Neural cell (in vitro differentiated cells): Measurements from ENCODE around the gene ATF6. TPM values are rescaled to one million over a fixed set of nuclear protein-coding genes. Genes with fewer than 3 reads are reported as not detected.

Source experiments
- H2AFZ ChIP-seq: fragments of 200-600, 300-800 bp; sonication (generic), shearing (Covaris generic); 2 replicates; pipeline ENCODE4 v1.6.0; 2014; ENCODE audit warnings: low read depth, mild to moderate bottlenecking, antibody characterized with exemption, low read length, moderate library complexity
- H3F3A ChIP-seq: fragments of 200-600 bp; shearing (Covaris generic); 2 replicates; pipeline ENCODE4 v1.6.1; 2016; ENCODE audit warnings: mild to moderate bottlenecking, moderate library complexity, mixed read lengths, antibody characterized with exemption, low read length; ENCODE audit not compliant: insufficient read depth, poor library complexity, severe bottlenecking
- H3K27ac ChIP-seq: fragments of 200-600, 300-800 bp; sonication (generic), shearing (Covaris generic); 2 replicates; pipeline ENCODE4 v1.5.1; 2014; ENCODE audit warnings: mild to moderate bottlenecking, low read length, moderate library complexity
- H3K27me3 ChIP-seq: fragments of 300-800, 200-600 bp; sonication (generic), shearing (Covaris generic); 2 replicates; pipeline ENCODE4 v1.6.0; 2014; ENCODE audit warnings: mild to moderate bottlenecking, low read depth, low read length, moderate library complexity; ENCODE audit not compliant: insufficient read depth
- H3K36me3 ChIP-seq: fragments of 300-800, 200-600 bp; sonication (generic), shearing (Covaris generic); 2 replicates; pipeline ENCODE4 v1.5.1; 2014; ENCODE audit warnings: mild to moderate bottlenecking, antibody characterized with exemption, low read length, moderate library complexity; ENCODE audit not compliant: insufficient read depth
- H3K4me2 ChIP-seq: fragments of 300-800, 200-600 bp; sonication (generic), shearing (Covaris generic); 2 replicates; pipeline ENCODE4 v1.6.0; 2014; ENCODE audit warnings: mild to moderate bottlenecking, low read length
- H3K4me3 ChIP-seq: fragments of 300-800, 200-600 bp; sonication (generic), shearing (Covaris generic); 2 replicates; pipeline ENCODE4 v1.5.1; 2014; ENCODE audit warnings: mild to moderate bottlenecking, low read length, moderate library complexity
- H3K79me2 ChIP-seq: fragments of 200-600 bp; shearing (Covaris generic); replicated peaks from 2 replicates; pipeline ENCODE4 v1.6.0; 2014; ENCODE audit warnings: mild to moderate bottlenecking, low read length, moderate library complexity; ENCODE audit not compliant: insufficient read depth
- H3K9ac ChIP-seq: fragments of 300-800, 200-600 bp; sonication (generic), shearing (Covaris generic); 2 replicates; pipeline ENCODE4 v1.6.1; 2016; ENCODE audit warnings: mild to moderate bottlenecking, low read length, mixed read lengths
- H3K9me2 ChIP-seq: fragments of 200-600 bp; shearing (Covaris generic); 2 replicates; pipeline ENCODE4 v1.6.1; 2016; ENCODE audit warnings: mild to moderate bottlenecking, low read length, mixed read lengths; ENCODE audit not compliant: insufficient read depth
- H3K9me3 ChIP-seq: fragments of 200-600, 300-800 bp; sonication (generic), shearing (Covaris generic); 2 replicates; pipeline ENCODE4 v1.6.1; 2016; ENCODE audit warnings: mild to moderate bottlenecking, mixed run types, low read length, moderate library complexity, mixed read lengths
- H4K20me1 ChIP-seq: fragments of 200-600 bp; shearing (Covaris generic); 2 replicates; pipeline ENCODE4 v1.6.1; 2016; ENCODE audit warnings: mild to moderate bottlenecking, mixed run types; ENCODE audit not compliant: insufficient read depth
- EP300 ChIP-seq: fragments of 450-650 bp; conservative IDR thresholded peaks from 2 replicates; pipeline ENCODE4 v1.6.1; 2014; ENCODE audit warnings: antibody characterized with exemption, mild to moderate bottlenecking, moderate library complexity; ENCODE audit not compliant: poor library complexity, severe bottlenecking
- EZH2 ChIP-seq: fragments of 200-600, 300-800 bp; shearing (Covaris generic), sonication (generic); IDR thresholded peaks from 2 replicates; pipeline ENCODE4 v1.6.1; 2014; ENCODE audit warnings: antibody characterized with exemption, low read length, borderline replicate concordance, mild to moderate bottlenecking; ENCODE audit not compliant: insufficient read depth, poor library complexity, severe bottlenecking
- MXI1 ChIP-seq: fragments of 450-650 bp; conservative IDR thresholded peaks from 2 replicates; pipeline ENCODE4 v1.6.1; 2014; ENCODE audit warnings: antibody characterized with exemption, mild to moderate bottlenecking; ENCODE audit not compliant: poor library complexity, severe bottlenecking
- POLR2AphosphoS5 ChIP-seq: IDR thresholded peaks from 2 replicates; pipeline ENCODE4 v1.6.1; 2012
- RAD21 ChIP-seq: fragments of 450-650 bp; conservative IDR thresholded peaks from 2 replicates; pipeline ENCODE4 v1.6.1; 2014; ENCODE audit warnings: antibody characterized with exemption, mild to moderate bottlenecking, moderate library complexity
- REST ChIP-seq: IDR thresholded peaks from 2 replicates; pipeline ENCODE4 v1.6.1; 2012; ENCODE audit warnings: borderline replicate concordance
- SMC3 ChIP-seq: fragments of 450-650 bp; conservative IDR thresholded peaks from 2 replicates; pipeline ENCODE4 v1.6.1; 2014; ENCODE audit warnings: antibody characterized with exemption, mild to moderate bottlenecking, moderate library complexity; ENCODE audit not compliant: poor library complexity
- TAF1 ChIP-seq: IDR thresholded peaks from 2 replicates; pipeline ENCODE4 v1.6.1; 2012; ENCODE audit warnings: low read depth
- polyA plus RNA-seq: library from polyadenylated mRNA; depleted of rRNA; stranded (reverse); fragments of >200 nt; gene quantifications from 2 replicates; pipeline ENCODE4 v1.2.3, GENCODE V29; 2014
- TF ChIP-seq, protein P1 (sequence below): fragments of 450-650 bp; IDR thresholded peaks from 2 replicates; pipeline ENCODE4 v1.5.1; 2014; ENCODE audit warnings: antibody characterized with exemption, mild to moderate bottlenecking, moderate library complexity; ENCODE audit not compliant: poor library complexity, severe bottlenecking

The ATF6 gene
- polyA plus RNA-seq, 1 donor from 2014 or later: 16.6 TPM

- no peaks in the 10 kb centered on the region for H3K79me2 ChIP-seq
- H3K9me2 ChIP-seq: no peaks in the 10 kb centered on the region
- no peak overlapping the region for H3K9ac ChIP-seq
- H3K27me3 ChIP-seq: peaks cover 5% of the 10 kb centered on the region
- TF ChIP-seq, protein P1, sequence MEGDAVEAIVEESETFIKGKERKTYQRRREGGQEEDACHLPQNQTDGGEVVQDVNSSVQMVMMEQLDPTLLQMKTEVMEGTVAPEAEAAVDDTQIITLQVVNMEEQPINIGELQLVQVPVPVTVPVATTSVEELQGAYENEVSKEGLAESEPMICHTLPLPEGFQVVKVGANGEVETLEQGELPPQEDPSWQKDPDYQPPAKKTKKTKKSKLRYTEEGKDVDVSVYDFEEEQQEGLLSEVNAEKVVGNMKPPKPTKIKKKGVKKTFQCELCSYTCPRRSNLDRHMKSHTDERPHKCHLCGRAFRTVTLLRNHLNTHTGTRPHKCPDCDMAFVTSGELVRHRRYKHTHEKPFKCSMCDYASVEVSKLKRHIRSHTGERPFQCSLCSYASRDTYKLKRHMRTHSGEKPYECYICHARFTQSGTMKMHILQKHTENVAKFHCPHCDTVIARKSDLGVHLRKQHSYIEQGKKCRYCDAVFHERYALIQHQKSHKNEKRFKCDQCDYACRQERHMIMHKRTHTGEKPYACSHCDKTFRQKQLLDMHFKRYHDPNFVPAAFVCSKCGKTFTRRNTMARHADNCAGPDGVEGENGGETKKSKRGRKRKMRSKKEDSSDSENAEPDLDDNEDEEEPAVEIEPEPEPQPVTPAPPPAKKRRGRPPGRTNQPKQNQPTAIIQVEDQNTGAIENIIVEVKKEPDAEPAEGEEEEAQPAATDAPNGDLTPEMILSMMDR: no peak
- TF ChIP-seq EP300 (no peak), RAD21 (no peak), MXI1 (no peak), REST (no peak), EZH2 (no peak), SMC3 (no peak), TAF1 (no peak), POLR2AphosphoS5 (no peak)
- H3K27ac ChIP-seq: no peak overlapping the region
- H3K4me2 ChIP-seq: no peak overlapping the region
- no peaks in the 10 kb centered on the region for H3F3A ChIP-seq
- no peak overlapping the region for H2AFZ ChIP-seq
- no peaks in the 10 kb centered on the region for H4K20me1 ChIP-seq
- H3K36me3 ChIP-seq: no peaks in the 10 kb centered on the region
- H3K4me3 ChIP-seq: no peak overlapping the region
- no peaks in the 10 kb centered on the region for H3K9me3 ChIP-seq
Measured at GRCh38 chr1:161719325-161719611, 46.9 kb upstream of the ATF6 start.

DNA sequence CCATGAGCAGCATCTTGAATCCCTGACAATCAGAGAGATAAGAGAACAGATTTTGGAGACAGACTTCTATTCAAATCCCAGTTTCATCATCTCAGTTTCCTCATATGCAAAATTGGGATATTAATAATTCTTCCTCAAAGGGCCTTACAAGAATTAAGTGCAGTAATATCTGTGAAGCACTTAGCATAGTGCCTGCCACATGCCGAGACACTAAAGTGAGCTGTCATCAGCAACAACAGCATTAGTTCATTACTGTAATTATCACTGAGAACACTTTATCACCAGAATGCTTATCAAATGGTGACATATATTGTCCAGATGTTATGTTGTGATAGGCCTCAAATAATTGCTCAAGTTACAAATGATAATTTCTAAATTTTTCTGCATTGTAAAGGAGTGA lies 45.7 kb upstream of the ATF6 start:
- TF ChIP-seq, protein P1: no peak
- Histone ChIP-seq H3K4me3 (no peak overlapping the region), H3K9me3 (no peaks in the 10 kb centered on the region), H3K27me3 (peaks cover 11% of the 10 kb centered on the region), H3K9ac (no peak overlapping the region), H2AFZ (no peak overlapping the region), H3K9me2 (no peaks in the 10 kb centered on the region), H3K36me3 (no peaks in the 10 kb centered on the region), H3K79me2 (no peaks in the 10 kb centered on the region), H3F3A (no peaks in the 10 kb centered on the region), H3K4me2 (no peak overlapping the region), H4K20me1 (no peaks in the 10 kb centered on the region), H3K27ac (no peak overlapping the region)
